ENCODE measurements around the gene FBXO36. TPM values are rescaled to one million over a fixed set of nuclear protein-coding genes. Genes with fewer than 3 reads are reported as not detected.

The FBXO36 gene
- total RNA-seq, 1 experiment from 2014 or later, result 3.0 TPM

DNA sequence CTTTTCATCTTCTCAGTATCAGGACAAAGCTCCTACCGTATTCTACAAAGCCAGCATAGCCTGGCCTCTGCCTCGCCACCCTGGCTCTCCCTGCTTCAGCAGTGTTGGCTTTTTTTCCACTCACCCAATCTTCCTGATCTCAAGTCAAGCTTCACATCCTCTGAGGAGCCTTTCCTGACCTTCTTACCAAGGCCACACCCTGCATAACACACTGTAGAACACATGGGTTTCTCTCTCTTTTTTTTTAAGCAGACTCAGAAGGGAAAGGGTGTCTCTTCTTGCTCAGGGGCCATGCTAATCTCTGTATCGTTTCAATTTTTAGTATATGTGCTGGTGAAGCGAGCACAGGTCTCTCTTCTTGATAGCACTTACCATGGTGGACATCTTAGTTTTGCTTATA is 15.2 kb downstream of the FBXO36 start:
- Histone ChIP-seq H2BK15ac (ENCODE audit: low read depth, low read length) (no peak overlapping the region), H2AK5ac (ENCODE audit: insufficient read length, low read length) (no peak overlapping the region), H4K91ac (ENCODE audit: insufficient read length, low read depth, low read length) (no peak overlapping the region), H2BK12ac (ENCODE audit: insufficient read length, low read depth, low read length) (no peak overlapping the region), H3K27ac (ENCODE audit: insufficient read length, low read depth, low read length) (no peak overlapping the region), H3K9ac (ENCODE audit: extremely low read depth, insufficient read length, low read length) (no peak overlapping the region), H3K18ac (ENCODE audit: insufficient read length, low read depth, low read length) (no peak overlapping the region), H3K79me1 (ENCODE audit: insufficient read depth, low read depth, low read length, poor library complexity, severe bottlenecking) (no peaks in the 10 kb centered on the region), H2AFZ (ENCODE audit: low read length) (no peak overlapping the region), H3K14ac (ENCODE audit: insufficient read depth, low read length) (no peak overlapping the region), H2BK20ac (ENCODE audit: low read depth, low read length, poor library complexity, severe bottlenecking) (no peak overlapping the region), H3K4me1 (ENCODE audit: insufficient read depth, low read length) (no peaks in the 10 kb centered on the region), H3K56ac (ENCODE audit: insufficient read length, low read depth, low read length) (no peak overlapping the region), H3K4ac (ENCODE audit: low read depth, low read length) (no peak overlapping the region), H3K23me2 (ENCODE audit: insufficient read length, low read depth, low read length, poor library complexity, severe bottlenecking) (no peaks in the 10 kb centered on the region), H2BK120ac (ENCODE audit: low read depth, low read length, poor library complexity, severe bottlenecking) (no peak overlapping the region), H3T11ph (ENCODE audit: low read length) (no peak overlapping the region), H4K8ac (replicated peaks; ENCODE audit: insufficient read length, low read depth, low read length) (no peak overlapping the region), H4K5ac (ENCODE audit: insufficient read length, low read depth, low read length) (no peak overlapping the region), H3K79me2 (ENCODE audit: insufficient read depth, low read length) (no peaks in the 10 kb centered on the region), H4K20me1 (ENCODE audit: control insufficient read depth, insufficient read depth, insufficient read length) (no peaks in the 10 kb centered on the region), H2BK5ac (ENCODE audit: insufficient read length, low read length) (no peak overlapping the region), H3K23ac (ENCODE audit: insufficient read length, low read depth, low read length) (no peak overlapping the region), H3K9me3 (ENCODE audit: control insufficient read depth, low read depth, low read length) (no peaks in the 10 kb centered on the region), H3K4me2 (ENCODE audit: insufficient read depth, insufficient read length, low read length) (no peak overlapping the region), H3K27me3 (ENCODE audit: insufficient read depth, low read length) (no peaks in the 10 kb centered on the region)
- DNase-seq, result no peak
- no peak for TF ChIP-seq CTCF (conservative IDR thresholded peaks at IDR 0.05)
- H3K27me3 Mint-ChIP-seq (ENCODE audit: low read depth), result no peaks in the 10 kb centered on the region
- WGBS (ENCODE audit: extremely low coverage, insufficient read length, low lambda C conversion rate), result no CpG with 5 or more reads among the region's 4 CpGs
- H3K9me3 Mint-ChIP-seq, result 0 out of 5 replicates have a peak, but pooled peaks cover 0 to 2% of the 10 kb centered on the region in 2 experiments
- no peak overlapping the region for H3K27ac Mint-ChIP-seq
- no peaks in the 10 kb centered on the region for H3K4me1 Mint-ChIP-seq
- peaks cover 5 to 8% (median 6%) of the 10 kb centered on the region in 3 experiments; a peak in 6 of 7 replicates for H3K36me3 Mint-ChIP-seq (ENCODE audit: insufficient read depth in 1 of 3, low read depth in 3 of 3)
- no peak overlapping the region for H3K4me3 Mint-ChIP-seq

Measured in H9 (cell line).